C4-2B (cell line): ENCODE results near the gene PPP1R15B.

Source experiments
- CTCF ChIP-seq: fragments of 450-650 bp; conservative IDR thresholded peaks from 2 replicates; pipeline ENCODE4 v1.5.1; 2017; ENCODE audit warnings: mild to moderate bottlenecking
- ZFX ChIP-seq: fragments of 450-650 bp; IDR thresholded peaks from 2 replicates; pipeline ENCODE4 v1.6.1; 2017

- TF ChIP-seq CTCF = no peak
- no peak for TF ChIP-seq ZFX
These were observed 1.5 kb upstream of the PPP1R15B start for GRCh38 chr1:204413170-204413535.
